ENCODE results near the gene MYL6.

DNA sequence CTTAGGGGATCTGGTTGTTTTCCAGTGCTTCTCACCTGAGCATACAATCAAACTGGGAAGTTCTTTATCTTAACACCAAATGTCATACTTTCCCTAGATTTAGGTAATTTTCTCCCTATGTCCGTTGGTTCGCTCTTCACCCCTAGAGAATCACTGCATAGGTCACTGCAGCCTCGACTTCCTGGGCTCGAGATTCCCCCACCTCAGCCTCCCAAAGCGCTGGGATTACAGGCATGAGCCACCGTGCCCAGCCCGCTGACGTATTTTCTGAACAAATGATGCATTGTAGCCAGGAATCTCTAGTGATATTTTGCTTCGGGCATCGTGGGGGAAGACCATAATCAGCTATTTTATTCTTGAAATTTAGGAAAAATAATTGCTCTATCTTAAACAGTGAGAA, 42.8 kb upstream of the MYL6 start:
- TF ChIP-seq, protein P1, sequence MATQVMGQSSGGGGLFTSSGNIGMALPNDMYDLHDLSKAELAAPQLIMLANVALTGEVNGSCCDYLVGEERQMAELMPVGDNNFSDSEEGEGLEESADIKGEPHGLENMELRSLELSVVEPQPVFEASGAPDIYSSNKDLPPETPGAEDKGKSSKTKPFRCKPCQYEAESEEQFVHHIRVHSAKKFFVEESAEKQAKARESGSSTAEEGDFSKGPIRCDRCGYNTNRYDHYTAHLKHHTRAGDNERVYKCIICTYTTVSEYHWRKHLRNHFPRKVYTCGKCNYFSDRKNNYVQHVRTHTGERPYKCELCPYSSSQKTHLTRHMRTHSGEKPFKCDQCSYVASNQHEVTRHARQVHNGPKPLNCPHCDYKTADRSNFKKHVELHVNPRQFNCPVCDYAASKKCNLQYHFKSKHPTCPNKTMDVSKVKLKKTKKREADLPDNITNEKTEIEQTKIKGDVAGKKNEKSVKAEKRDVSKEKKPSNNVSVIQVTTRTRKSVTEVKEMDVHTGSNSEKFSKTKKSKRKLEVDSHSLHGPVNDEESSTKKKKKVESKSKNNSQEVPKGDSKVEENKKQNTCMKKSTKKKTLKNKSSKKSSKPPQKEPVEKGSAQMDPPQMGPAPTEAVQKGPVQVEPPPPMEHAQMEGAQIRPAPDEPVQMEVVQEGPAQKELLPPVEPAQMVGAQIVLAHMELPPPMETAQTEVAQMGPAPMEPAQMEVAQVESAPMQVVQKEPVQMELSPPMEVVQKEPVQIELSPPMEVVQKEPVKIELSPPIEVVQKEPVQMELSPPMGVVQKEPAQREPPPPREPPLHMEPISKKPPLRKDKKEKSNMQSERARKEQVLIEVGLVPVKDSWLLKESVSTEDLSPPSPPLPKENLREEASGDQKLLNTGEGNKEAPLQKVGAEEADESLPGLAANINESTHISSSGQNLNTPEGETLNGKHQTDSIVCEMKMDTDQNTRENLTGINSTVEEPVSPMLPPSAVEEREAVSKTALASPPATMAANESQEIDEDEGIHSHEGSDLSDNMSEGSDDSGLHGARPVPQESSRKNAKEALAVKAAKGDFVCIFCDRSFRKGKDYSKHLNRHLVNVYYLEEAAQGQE (IDR thresholded peaks at IDR 0.05; ENCODE audit: low read depth) = no peak
- TF ChIP-seq, protein P2, sequence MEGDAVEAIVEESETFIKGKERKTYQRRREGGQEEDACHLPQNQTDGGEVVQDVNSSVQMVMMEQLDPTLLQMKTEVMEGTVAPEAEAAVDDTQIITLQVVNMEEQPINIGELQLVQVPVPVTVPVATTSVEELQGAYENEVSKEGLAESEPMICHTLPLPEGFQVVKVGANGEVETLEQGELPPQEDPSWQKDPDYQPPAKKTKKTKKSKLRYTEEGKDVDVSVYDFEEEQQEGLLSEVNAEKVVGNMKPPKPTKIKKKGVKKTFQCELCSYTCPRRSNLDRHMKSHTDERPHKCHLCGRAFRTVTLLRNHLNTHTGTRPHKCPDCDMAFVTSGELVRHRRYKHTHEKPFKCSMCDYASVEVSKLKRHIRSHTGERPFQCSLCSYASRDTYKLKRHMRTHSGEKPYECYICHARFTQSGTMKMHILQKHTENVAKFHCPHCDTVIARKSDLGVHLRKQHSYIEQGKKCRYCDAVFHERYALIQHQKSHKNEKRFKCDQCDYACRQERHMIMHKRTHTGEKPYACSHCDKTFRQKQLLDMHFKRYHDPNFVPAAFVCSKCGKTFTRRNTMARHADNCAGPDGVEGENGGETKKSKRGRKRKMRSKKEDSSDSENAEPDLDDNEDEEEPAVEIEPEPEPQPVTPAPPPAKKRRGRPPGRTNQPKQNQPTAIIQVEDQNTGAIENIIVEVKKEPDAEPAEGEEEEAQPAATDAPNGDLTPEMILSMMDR (IDR thresholded peaks at IDR 0.05 in 2 of 3, conservative IDR thresholded peaks at IDR 0.05 in 1 of 3; ENCODE audit: borderline replicate concordance in 1 of 3, insufficient read depth in 1 of 3, low read depth in 2 of 3, low read length in 2 of 3) = no peak
- TF ChIP-seq SRF (IDR thresholded peaks at IDR 0.05; ENCODE audit: low read depth) = no peak

Data from HCT116 (cell line).